ENCODE results near the gene MXRA7.
"Not testable (repeated sequence)": the region's sequence is repeated elsewhere in the genome, so short reads cannot be mapped to it uniquely, and the experiment has no call there.

The MXRA7 gene

GRCh38 chr17:76709951-76710862 is 558 bp downstream of the MXRA7 start:
- H3K27ac ChIP-seq (ENCODE audit: low read length); H3K36me3 ChIP-seq (ENCODE audit: insufficient read depth, low read depth, low read length); H3K9me3 ChIP-seq (ENCODE audit: insufficient read depth, low read depth, low read length): not testable (repeated sequence)
- Histone ChIP-seq H3K9ac (ENCODE audit: low read depth, low read length) (peak overlapping the region; percentile 37; the same call in 1 of the 2 replicates), H3K4me3 (ENCODE audit: low read length) (peak overlapping the region; percentile 67), H3K4me1 (ENCODE audit: insufficient read depth, low read length) (peaks cover 24% of the 10 kb centered on the region), H3K27me3 (ENCODE audit: insufficient read depth, low read length) (peaks cover 23% of the 10 kb centered on the region)

GRCh38 chr17:76709077-76709950 is 1.5 kb downstream of the MXRA7 start:
- Histone ChIP-seq H3K9me3 (ENCODE audit: insufficient read depth, low read depth, low read length) (no peaks in the 10 kb centered on the region), H3K27me3 (ENCODE audit: insufficient read depth, low read length) (peaks cover 23% of the 10 kb centered on the region), H3K9ac (ENCODE audit: low read depth, low read length) (peak overlapping the region; percentile 37; the same call in 1 of the 2 replicates), H3K4me1 (ENCODE audit: insufficient read depth, low read length) (peaks cover 24% of the 10 kb centered on the region), H3K4me3 (ENCODE audit: low read length) (peak overlapping the region; percentile 67), H3K36me3 (ENCODE audit: insufficient read depth, low read depth, low read length) (peaks cover 7% of the 10 kb centered on the region; the same call in 1 of the 2 replicates), H3K27ac (ENCODE audit: low read length) (no peak overlapping the region)

- H3K4me3 ChIP-seq (ENCODE audit: low read length): no peak overlapping the region; the same call in 1 of the 2 replicates
- H3K4me1 ChIP-seq (ENCODE audit: insufficient read depth, low read length): peaks cover 24% of the 10 kb centered on the region
- H3K9ac ChIP-seq (ENCODE audit: low read depth, low read length): no peak overlapping the region
- H3K27me3 ChIP-seq (ENCODE audit: insufficient read depth, low read length): peaks cover 23% of the 10 kb centered on the region
- H3K27ac ChIP-seq (ENCODE audit: low read length): no peak overlapping the region
- no peaks in the 10 kb centered on the region for H3K9me3 ChIP-seq (ENCODE audit: insufficient read depth, low read depth, low read length)
- H3K36me3 ChIP-seq (ENCODE audit: insufficient read depth, low read depth, low read length): no peaks in the 10 kb centered on the region
Observed at GRCh38 chr17:76707985-76708807, 2.6 kb downstream of the MXRA7 start.

GRCh38 chr17:76706817-76707216 is 3.9 kb downstream of the MXRA7 start:
- no peaks in the 10 kb centered on the region for H3K36me3 ChIP-seq (ENCODE audit: insufficient read depth, low read depth, low read length)
- peaks cover 23% of the 10 kb centered on the region for H3K27me3 ChIP-seq (ENCODE audit: insufficient read depth, low read length)
- H3K27ac ChIP-seq (ENCODE audit: low read length): no peak overlapping the region
- no peak overlapping the region for H3K9ac ChIP-seq (ENCODE audit: low read depth, low read length)
- peaks cover 26% of the 10 kb centered on the region for H3K4me1 ChIP-seq (ENCODE audit: insufficient read depth, low read length)
- no peaks in the 10 kb centered on the region for H3K9me3 ChIP-seq (ENCODE audit: insufficient read depth, low read depth, low read length)
- no peak overlapping the region for H3K4me3 ChIP-seq (ENCODE audit: low read length)

- Histone ChIP-seq H3K4me3 (ENCODE audit: low read length) (no peak overlapping the region), H3K27ac (ENCODE audit: low read length) (no peak overlapping the region), H3K27me3 (ENCODE audit: insufficient read depth, low read length) (peaks cover 17% of the 10 kb centered on the region), H3K4me1 (ENCODE audit: insufficient read depth, low read length) (peaks cover 34% of the 10 kb centered on the region), H3K9me3 (ENCODE audit: insufficient read depth, low read depth, low read length) (no peaks in the 10 kb centered on the region), H3K9ac (ENCODE audit: low read depth, low read length) (no peak overlapping the region), H3K36me3 (ENCODE audit: insufficient read depth, low read depth, low read length) (no peaks in the 10 kb centered on the region)
Observed at GRCh38 chr17:76704805-76705204, 6.0 kb downstream of the MXRA7 start.

- Histone ChIP-seq H3K27ac (ENCODE audit: low read length) (no peak overlapping the region), H3K4me3 (ENCODE audit: low read length) (no peak overlapping the region), H3K9me3 (ENCODE audit: insufficient read depth, low read depth, low read length) (no peaks in the 10 kb centered on the region), H3K36me3 (ENCODE audit: insufficient read depth, low read depth, low read length) (no peaks in the 10 kb centered on the region), H3K9ac (ENCODE audit: low read depth, low read length) (no peak overlapping the region), H3K27me3 (ENCODE audit: insufficient read depth, low read length) (peaks cover under 1% of the 10 kb centered on the region; the same call in 1 of the 2 replicates), H3K4me1 (ENCODE audit: insufficient read depth, low read length) (peaks cover 21% of the 10 kb centered on the region; the same call in 1 of the 2 replicates)
Observed at GRCh38 chr17:76702941-76703637, 7.7 kb downstream of the MXRA7 start.

GRCh38 chr17:76702076-76702475 is 8.7 kb downstream of the MXRA7 start:
- H3K9ac ChIP-seq (ENCODE audit: low read depth, low read length): no peak overlapping the region

GRCh38 chr17:76701471-76701967 is 9.2 kb downstream of the MXRA7 start:
- no peaks in the 10 kb centered on the region for H3K27me3 ChIP-seq (ENCODE audit: insufficient read depth, low read length)
- H3K9ac ChIP-seq (ENCODE audit: low read depth, low read length): peak overlapping the region; percentile 8; the same call in 1 of the 2 replicates
- no peak overlapping the region for H3K27ac ChIP-seq (ENCODE audit: low read length)
- H3K36me3 ChIP-seq (ENCODE audit: insufficient read depth, low read depth, low read length): no peaks in the 10 kb centered on the region
- H3K4me1 ChIP-seq (ENCODE audit: insufficient read depth, low read length): peaks cover 27% of the 10 kb centered on the region; the same call in 1 of the 2 replicates
- H3K9me3 ChIP-seq (ENCODE audit: insufficient read depth, low read depth, low read length): no peaks in the 10 kb centered on the region
- no peak overlapping the region for H3K4me3 ChIP-seq (ENCODE audit: low read length)

More at GRCh38 chr17:76702076-76702475, 8.7 kb downstream of the MXRA7 start:
- no peaks in the 10 kb centered on the region for H3K27me3 ChIP-seq (ENCODE audit: insufficient read depth, low read length)
- H3K9me3 ChIP-seq (ENCODE audit: insufficient read depth, low read depth, low read length): no peaks in the 10 kb centered on the region
- peaks cover 27% of the 10 kb centered on the region; the same call in 1 of the 2 replicates for H3K4me1 ChIP-seq (ENCODE audit: insufficient read depth, low read length)
- H3K4me3 ChIP-seq (ENCODE audit: low read length): no peak overlapping the region
- H3K27ac ChIP-seq (ENCODE audit: low read length): no peak overlapping the region
- no peaks in the 10 kb centered on the region for H3K36me3 ChIP-seq (ENCODE audit: insufficient read depth, low read depth, low read length)

- H3K27ac ChIP-seq (ENCODE audit: low read length): no peak overlapping the region
- no peaks in the 10 kb centered on the region for H3K36me3 ChIP-seq (ENCODE audit: insufficient read depth, low read depth, low read length)
- H3K4me1 ChIP-seq (ENCODE audit: insufficient read depth, low read length): peaks cover 27% of the 10 kb centered on the region; the same call in 1 of the 2 replicates
- no peak overlapping the region for H3K4me3 ChIP-seq (ENCODE audit: low read length)
- no peaks in the 10 kb centered on the region for H3K9me3 ChIP-seq (ENCODE audit: insufficient read depth, low read depth, low read length)
- H3K27me3 ChIP-seq (ENCODE audit: insufficient read depth, low read length): no peaks in the 10 kb centered on the region
- peak overlapping the region; percentile 8; the same call in 1 of the 2 replicates for H3K9ac ChIP-seq (ENCODE audit: low read depth, low read length)
Observed at GRCh38 chr17:76700617-76701470, 9.9 kb downstream of the MXRA7 start.

GRCh38 chr17:76700270-76700616 is 10.5 kb downstream of the MXRA7 start:
- Histone ChIP-seq H3K4me1 (ENCODE audit: insufficient read depth, low read length) (peaks cover 27% of the 10 kb centered on the region; the same call in 1 of the 2 replicates), H3K27ac (ENCODE audit: low read length) (no peak overlapping the region), H3K9ac (ENCODE audit: low read depth, low read length) (no peak overlapping the region), H3K36me3 (ENCODE audit: insufficient read depth, low read depth, low read length) (no peaks in the 10 kb centered on the region), H3K4me3 (ENCODE audit: low read length) (no peak overlapping the region), H3K27me3 (ENCODE audit: insufficient read depth, low read length) (no peaks in the 10 kb centered on the region), H3K9me3 (ENCODE audit: insufficient read depth, low read depth, low read length) (no peaks in the 10 kb centered on the region)
